Upper lobe of right lung (tissue), 1 donor: ENCODE data around the gene FCRL5. TPM values are rescaled to one million over a fixed set of nuclear protein-coding genes. Genes with fewer than 3 reads are reported as not detected.

ENCODE experiments used
- ATAC-seq: fragments of 200-7000 bp; cut with Tn5 transposase; one replicate; pipeline ENCODE4 v1.9.1; 2020; ENCODE audit warnings: mild to moderate bottlenecking, moderate library complexity
- DNase-seq: peaks from one replicate; pipeline ENCODE4 v3.0.0-alpha.2; 2020
- H3K27ac ChIP-seq: fragments of 200-600 bp; one replicate; pipeline ENCODE4 v1.8.0; 2022
- H3K27me3 ChIP-seq: fragments of 200-600 bp; one replicate; pipeline ENCODE4 v1.8.0; 2022; ENCODE audit warnings: mild to moderate bottlenecking
- H3K36me3 ChIP-seq: fragments of 200-600 bp; one replicate; pipeline ENCODE4 v1.8.0; 2022
- H3K4me1 ChIP-seq: fragments of 200-600 bp; one replicate; pipeline ENCODE4 v1.8.0; 2022
- H3K4me3 ChIP-seq: fragments of 200-600 bp; one replicate; pipeline ENCODE4 v1.8.0; 2022; ENCODE audit warnings: mild to moderate bottlenecking
- H3K9me3 ChIP-seq: fragments of 200-600 bp; one replicate; pipeline ENCODE4 v1.8.0; 2022
- intact Hi-C: fragments of 100-400 bp; cut with DNase I; formaldehyde crosslinking; loops from one replicate; pipeline ENCODE4 v1.11.0; 2022
- total RNA-seq: library from RNA; stranded (reverse); fragmentation: NEBNext Ultra II Directional; extraction: Animal tissue kit (Norgen Biotek cat#: 25700); gene quantifications from one replicate; pipeline ENCODE4 v1.2.1, GENCODE V29; 2021
- TF ChIP-seq, protein P1 (sequence below): fragments of 200-600 bp; IDR thresholded peaks from one replicate; pipeline ENCODE4 v1.8.0; 2022; ENCODE audit warnings: antibody characterized with exemption
- donor health status: DM: no; HTN: yes; CAD: no; lungs with severe emphysema.

Gene FCRL5
- total RNA-seq, 1 donor from 2014 or later = 0.93 TPM

DNA sequence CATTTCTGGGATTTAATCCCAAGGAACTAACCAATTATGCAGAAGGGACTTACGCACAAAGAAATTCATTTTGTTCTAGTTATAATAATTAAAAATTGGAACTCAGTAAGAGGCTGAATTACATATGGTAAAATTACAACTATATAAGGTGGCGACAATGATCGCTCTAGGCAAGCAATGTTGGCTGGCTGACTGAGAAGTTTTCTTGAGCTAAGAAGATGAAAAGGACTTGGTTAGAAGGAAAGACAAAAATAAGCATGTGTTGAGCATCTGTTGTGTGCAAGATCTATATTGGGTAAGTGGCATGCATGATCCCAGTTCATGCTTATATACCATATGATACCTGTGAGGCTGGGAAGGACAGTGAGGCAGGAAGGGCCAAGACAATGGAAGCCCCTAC lies 80.8 kb downstream of the FCRL5 start:
- intact Hi-C loops = no loop called here
- no peaks in the 10 kb centered on the region for H3K4me1 ChIP-seq
- no peak overlapping the region for H3K4me3 ChIP-seq
- ATAC-seq = no peak
- no peak overlapping the region for H3K27ac ChIP-seq
- no peaks in the 10 kb centered on the region for H3K36me3 ChIP-seq
- TF ChIP-seq, protein P1, sequence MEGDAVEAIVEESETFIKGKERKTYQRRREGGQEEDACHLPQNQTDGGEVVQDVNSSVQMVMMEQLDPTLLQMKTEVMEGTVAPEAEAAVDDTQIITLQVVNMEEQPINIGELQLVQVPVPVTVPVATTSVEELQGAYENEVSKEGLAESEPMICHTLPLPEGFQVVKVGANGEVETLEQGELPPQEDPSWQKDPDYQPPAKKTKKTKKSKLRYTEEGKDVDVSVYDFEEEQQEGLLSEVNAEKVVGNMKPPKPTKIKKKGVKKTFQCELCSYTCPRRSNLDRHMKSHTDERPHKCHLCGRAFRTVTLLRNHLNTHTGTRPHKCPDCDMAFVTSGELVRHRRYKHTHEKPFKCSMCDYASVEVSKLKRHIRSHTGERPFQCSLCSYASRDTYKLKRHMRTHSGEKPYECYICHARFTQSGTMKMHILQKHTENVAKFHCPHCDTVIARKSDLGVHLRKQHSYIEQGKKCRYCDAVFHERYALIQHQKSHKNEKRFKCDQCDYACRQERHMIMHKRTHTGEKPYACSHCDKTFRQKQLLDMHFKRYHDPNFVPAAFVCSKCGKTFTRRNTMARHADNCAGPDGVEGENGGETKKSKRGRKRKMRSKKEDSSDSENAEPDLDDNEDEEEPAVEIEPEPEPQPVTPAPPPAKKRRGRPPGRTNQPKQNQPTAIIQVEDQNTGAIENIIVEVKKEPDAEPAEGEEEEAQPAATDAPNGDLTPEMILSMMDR = no peak
- no peak for DNase-seq
- H3K27me3 ChIP-seq = no peaks in the 10 kb centered on the region
- H3K9me3 ChIP-seq = peaks cover 7% of the 10 kb centered on the region

DNA sequence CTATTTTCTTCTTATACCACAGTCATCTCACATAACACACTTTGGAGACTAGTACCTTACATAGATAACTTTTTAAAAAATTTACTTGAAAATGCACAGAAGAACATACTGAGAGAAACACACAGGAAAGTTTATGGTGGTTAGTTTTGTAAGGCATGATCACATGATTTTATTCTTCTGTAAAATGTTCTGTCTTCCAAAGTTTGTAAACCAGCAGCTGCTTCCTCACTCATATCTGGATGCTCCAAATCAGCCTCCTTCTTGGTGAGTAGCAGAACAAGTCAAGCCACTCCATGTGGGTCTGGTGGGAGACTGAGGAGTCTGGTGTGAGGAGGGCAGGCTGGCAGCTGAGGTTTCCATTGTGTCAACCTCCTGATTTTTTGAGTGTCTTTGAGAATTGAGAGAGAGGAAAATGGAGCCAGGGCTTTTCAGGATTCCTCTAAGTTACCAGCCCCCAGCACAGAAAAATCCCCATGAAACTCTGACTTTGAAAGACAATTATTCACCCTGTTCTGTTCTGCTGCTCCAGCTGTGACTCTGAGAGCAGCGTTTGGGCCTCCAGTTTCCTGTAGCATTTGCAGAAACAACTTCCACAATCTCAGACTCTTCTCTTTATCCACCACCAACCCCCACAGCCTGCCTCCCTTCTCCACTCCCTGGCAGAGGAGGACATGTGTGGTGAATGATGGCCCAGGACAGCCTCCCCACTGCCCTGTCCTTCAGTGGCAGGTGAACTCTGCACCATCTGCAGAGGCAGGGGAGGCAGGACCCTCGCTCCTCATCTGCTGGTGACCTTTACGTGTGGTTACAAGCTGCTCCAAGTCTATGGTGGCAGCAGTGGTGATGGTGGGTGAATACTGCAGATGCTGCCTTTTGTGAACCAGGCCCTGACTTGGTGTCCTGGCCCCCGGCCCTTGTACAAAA lies 82.3 kb downstream of the FCRL5 start:
- TF ChIP-seq, protein P1 = no peak
- H3K27me3 ChIP-seq = no peaks in the 10 kb centered on the region
- H3K36me3 ChIP-seq = no peaks in the 10 kb centered on the region
- intact Hi-C loops = no loop called here
- no peak for ATAC-seq
- DNase-seq = no peak
- H3K4me3 ChIP-seq = no peak overlapping the region
- H3K27ac ChIP-seq = no peak overlapping the region
- peaks cover under 1% of the 10 kb centered on the region for H3K9me3 ChIP-seq
- no peaks in the 10 kb centered on the region for H3K4me1 ChIP-seq

DNA sequence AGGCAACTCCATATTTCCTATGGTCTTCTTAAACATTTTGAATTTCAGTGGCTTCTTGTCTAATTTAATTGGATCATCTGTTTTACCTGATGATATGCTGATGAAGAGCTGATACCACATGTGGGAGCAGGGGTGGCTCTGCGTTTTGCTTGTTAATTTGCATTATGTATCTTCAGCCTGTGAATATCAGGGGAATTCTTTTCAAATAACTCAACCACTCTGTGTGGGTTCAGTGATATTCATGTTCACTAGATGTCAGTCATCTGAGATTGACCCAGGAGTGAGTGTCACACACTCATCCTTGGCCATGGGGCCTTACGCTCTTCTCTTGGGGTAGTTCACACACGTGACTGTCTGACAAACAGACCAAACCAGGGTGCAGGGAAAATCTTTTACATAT lies 83.0 kb downstream of the FCRL5 start:
- H3K4me3 ChIP-seq = no peak overlapping the region
- H3K27me3 ChIP-seq = no peaks in the 10 kb centered on the region
- TF ChIP-seq, protein P1 = no peak
- no peak overlapping the region for H3K27ac ChIP-seq
- H3K4me1 ChIP-seq = no peaks in the 10 kb centered on the region
- no peaks in the 10 kb centered on the region for H3K9me3 ChIP-seq
- H3K36me3 ChIP-seq = no peaks in the 10 kb centered on the region
- ATAC-seq = no peak
- DNase-seq = no peak
- intact Hi-C loops = no loop called here

DNA sequence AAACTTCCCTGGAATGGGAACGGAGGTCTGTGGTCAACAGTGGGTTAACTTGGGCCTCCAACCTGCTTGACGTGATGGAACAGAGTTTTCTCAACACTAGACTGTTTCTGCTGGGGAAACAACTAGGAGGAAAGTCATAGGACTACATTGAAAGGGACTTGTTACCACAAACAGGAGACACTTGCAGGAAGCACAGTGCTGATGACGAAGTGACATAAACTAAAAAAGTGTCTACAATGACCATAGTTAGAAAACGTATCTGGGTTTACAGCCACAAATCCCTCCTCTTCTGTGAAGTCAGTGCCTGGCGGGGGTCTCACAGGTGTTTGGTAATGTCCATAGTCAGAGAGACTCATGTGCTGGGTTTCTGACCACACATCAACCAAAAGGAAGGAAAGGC lies 86.3 kb downstream of the FCRL5 start:
- H3K27ac ChIP-seq = no peak overlapping the region
- DNase-seq (no peak), ATAC-seq (no peak)
- intact Hi-C loops = no loop called here
- no peaks in the 10 kb centered on the region for H3K4me1 ChIP-seq
- TF ChIP-seq, protein P1 = no peak
- no peaks in the 10 kb centered on the region for H3K27me3 ChIP-seq
- no peaks in the 10 kb centered on the region for H3K36me3 ChIP-seq
- H3K4me3 ChIP-seq = no peak overlapping the region
- no peaks in the 10 kb centered on the region for H3K9me3 ChIP-seq

Other genes starting within 250 kb of the FCRL5 start
- gene FCRL4, start 45.6 kb upstream of the FCRL5 start, total RNA-seq = not detected
- 0.67 TPM for gene FCRL3, start 148.3 kb upstream of the FCRL5 start, total RNA-seq
- 0.20 TPM for gene FCRL2, start 224.6 kb upstream of the FCRL5 start, total RNA-seq